ENCODE data around the gene ABHD17A.

DNA sequence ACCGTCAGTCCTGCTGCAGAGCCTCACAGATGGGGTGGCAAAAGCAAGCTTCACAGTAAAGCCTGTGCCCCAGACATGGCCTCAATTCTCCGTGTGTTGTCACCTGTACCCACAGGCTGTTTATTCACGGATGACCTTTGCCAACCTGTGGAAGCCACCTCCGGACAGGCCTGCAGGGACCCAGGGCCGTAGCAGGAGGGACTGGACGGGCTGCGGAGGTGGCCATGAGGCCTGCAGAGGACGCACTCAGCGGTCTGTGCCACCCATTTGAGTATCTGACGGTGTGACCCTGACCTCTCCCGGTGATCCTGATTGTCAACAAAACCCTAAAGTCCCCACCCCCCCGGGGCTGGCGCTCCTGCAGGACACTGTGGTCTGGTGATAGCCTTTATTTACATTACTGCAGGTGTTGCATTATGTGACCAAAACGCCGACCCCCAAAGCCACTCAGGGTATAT lies 14.1 kb downstream of the ABHD17A start:
- TF ChIP-seq, protein P1, sequence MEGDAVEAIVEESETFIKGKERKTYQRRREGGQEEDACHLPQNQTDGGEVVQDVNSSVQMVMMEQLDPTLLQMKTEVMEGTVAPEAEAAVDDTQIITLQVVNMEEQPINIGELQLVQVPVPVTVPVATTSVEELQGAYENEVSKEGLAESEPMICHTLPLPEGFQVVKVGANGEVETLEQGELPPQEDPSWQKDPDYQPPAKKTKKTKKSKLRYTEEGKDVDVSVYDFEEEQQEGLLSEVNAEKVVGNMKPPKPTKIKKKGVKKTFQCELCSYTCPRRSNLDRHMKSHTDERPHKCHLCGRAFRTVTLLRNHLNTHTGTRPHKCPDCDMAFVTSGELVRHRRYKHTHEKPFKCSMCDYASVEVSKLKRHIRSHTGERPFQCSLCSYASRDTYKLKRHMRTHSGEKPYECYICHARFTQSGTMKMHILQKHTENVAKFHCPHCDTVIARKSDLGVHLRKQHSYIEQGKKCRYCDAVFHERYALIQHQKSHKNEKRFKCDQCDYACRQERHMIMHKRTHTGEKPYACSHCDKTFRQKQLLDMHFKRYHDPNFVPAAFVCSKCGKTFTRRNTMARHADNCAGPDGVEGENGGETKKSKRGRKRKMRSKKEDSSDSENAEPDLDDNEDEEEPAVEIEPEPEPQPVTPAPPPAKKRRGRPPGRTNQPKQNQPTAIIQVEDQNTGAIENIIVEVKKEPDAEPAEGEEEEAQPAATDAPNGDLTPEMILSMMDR (IDR thresholded peaks at IDR 0.05) = no peak
- TF ChIP-seq POLR2A (IDR thresholded peaks at IDR 0.05) = no peak
